NCI-H1436 (cell line): ENCODE results near the gene P2RY8.
"Not testable (repeated sequence)": the region's sequence is repeated elsewhere in the genome, so short reads cannot be mapped to it uniquely, and the experiment has no call there.

ENCODE experiments used
- DNase-seq: peaks from one replicate; lab custom pipeline; 2025; lab: John Stamatoyannopoulos, UW

P2RY8 gene

GRCh38 chrX:1464041-1464970, 72.7 kb downstream of the P2RY8 start:
- DNase-seq = no peak

DNA sequence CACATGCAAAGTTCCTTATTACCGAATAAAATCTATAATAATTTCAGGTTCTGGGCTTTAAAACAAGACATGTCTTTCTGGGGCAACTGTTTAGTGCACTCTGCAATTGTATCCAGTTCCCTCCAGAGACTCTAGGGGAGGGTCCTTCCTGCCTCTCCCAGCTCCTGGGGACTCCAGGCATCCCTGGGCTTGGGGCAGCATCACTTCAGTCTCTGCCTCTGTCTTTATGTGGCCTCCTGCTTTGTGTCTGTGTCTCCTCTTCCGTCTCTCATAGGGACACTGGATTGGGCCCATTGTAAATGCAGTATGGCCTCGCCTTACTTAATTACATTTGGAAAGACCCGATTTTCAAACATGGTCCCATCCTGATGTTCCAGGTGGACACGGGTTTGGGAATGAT, 73.4 kb downstream of the P2RY8 start:
- no peak for DNase-seq

DNA sequence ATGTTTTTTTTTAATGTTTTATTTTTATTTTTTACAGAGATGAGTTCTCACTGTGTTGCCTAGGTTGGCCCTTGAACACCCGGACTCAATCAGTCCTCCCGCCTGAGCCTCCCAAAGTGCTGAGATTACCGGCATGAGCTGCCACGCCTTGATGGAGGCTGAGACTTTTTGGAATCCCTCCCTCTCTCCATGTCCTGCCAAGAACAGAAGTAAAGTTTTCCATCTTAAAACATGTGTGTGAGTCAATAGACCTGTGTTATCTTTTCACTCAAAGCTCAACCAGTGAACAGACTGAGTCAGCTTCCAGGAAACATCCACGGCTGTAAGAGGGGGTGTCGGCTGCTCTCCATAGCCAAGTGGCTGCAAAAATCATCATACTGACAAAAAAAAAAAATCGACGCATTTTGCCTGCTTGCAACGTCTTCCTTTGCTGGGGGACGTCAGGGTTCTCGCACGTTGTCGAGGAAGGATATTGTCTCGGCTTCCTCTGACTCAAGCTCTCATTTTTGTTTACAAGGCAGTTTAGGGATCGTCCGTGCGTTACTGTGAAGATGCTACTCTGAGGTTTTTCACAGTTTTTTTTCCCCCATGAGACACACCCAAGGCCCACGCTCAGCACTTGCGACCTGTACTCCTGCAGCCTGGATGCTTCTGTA, 74.3 kb downstream of the P2RY8 start:
- DNase-seq = no peak

- DNase-seq = no peak
These were observed 74.9 kb downstream of the P2RY8 start for GRCh38 chrX:1462110-1462509.

DNA sequence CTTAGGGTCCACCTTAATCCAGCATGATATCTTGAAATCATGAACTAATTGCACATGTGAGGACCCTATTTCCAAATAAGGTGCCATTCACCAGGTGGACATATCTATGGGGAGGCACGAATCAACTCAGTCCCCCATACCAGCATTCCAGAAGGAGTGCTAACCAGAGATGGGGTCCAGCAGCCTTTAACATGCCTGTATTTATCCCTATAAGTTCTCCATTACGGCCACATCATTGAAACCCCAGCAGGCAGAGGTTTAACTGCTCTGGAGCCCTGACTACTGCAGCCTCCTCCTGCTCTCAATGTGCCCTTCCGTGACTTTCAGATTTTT, 81.1 kb downstream of the P2RY8 start:
- DNase-seq = no peak

GRCh38 chrX:1453951-1454785, 82.8 kb downstream of the P2RY8 start:
- DNase-seq = no peak

- no peak for DNase-seq
These were observed 83.6 kb downstream of the P2RY8 start for GRCh38 chrX:1453395-1453783.

GRCh38 chrX:1452516-1453394, 84.2 kb downstream of the P2RY8 start, which contains the start of gene ASMTL:
Gene ASMTL, minus strand, starts transcription at chrX:1452909. Its CDS starts 69 bp downstream, at chrX:1452840.
- no peak for DNase-seq

DNA sequence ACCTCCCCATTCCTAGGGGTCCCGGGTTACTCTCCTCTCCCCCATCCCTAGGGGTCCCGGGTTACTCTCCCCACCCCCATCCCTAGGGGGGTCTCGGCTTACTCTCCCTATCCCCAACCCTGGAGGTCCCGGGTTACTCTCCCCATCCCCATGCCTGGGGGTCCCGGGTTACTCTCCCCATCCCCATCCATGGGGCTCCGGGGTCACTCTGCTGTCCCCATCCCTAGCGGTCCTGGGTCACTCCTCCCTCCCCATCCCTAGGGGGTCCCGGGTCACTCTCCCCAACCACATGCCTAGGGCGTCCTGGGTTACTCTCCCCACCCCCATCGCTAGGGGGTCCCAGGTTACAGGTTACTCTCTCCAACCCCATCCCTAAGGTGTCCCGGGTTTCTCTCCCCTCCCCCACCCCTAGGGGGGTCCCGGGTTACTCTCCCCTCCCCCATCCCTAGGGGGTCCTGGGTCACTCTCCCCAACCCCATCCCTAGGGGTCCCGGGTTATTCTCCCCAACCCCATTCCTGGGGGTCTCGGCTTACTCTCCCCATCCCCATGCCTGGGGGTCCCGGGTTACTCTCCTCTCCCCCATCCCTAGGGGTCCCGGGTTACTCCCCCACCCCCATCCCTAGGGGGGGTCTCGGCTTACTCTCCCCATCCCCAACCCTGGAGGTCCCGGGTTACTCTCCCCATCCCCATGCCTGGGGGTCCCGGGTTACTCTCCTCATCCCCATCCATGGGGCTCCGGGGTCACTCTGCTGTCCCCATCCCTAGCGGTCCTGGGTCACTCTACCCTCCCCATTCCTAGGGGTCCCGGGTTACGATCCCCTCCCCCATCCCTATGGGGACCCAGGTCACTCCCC, 85.1 kb downstream of the P2RY8 start:
- DNase-seq = no peak

DNA sequence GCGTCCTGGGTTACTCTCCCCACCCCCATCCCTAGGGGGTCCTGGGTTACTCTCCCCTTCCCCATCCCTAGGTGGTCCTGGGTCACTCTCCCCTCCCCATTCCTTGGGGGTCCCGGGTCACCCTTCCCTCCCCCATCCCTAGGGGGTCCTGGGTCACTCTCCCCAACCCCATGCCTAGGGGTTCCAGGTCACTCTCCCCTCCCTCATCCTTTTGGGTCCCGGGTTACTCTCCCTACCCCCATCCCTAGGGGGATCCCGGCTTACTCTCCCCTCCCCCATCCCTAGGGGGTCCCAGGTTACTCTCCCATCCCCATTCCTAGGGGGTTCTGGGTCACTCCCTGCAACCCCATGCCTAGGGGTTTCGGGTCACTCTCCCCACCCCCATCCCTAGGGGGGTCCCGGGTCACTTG, 85.7 kb downstream of the P2RY8 start:
- no peak for DNase-seq

DNA sequence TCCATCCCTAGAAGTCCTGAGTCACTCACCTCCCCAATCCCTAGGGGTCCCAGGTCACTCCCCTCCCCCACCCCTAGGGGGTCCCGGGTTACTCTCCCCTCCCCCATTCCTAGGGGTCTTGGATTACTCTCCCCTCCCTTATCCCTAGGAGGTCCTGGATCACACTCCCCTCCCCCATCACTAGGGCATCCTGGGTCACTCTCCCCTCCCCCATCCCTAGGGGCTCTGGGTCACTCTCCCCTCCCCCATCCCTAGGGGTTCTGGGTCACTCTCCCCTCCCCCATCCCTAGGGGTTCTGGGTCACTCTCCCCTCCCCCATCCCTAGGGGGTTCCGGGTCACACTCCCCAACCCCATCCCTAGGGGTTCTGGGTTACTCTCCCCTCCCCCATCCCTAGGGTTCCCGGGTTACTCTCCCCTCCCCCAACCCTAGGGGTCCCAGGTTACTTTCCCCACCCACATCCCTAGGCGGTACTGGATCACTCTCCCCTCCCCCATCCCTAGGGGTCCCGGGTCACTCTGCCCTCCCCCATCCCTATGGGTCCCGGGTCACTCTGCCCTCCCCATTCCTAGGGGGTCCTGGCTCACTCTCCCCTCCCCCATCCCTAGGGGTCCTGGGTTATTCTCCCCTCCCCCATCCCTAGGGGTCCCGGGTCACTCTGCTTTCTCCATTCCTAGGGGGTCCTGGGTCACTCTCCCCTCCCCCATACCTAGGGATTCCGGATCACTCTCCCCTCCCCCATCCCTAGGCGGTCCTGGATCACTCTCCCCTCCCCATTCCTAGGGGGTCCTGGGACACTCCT, 86.4 kb downstream of the P2RY8 start:
- no peak for DNase-seq

- no peak for DNase-seq
These were observed 87.2 kb downstream of the P2RY8 start for GRCh38 chrX:1449823-1450149.

DNA sequence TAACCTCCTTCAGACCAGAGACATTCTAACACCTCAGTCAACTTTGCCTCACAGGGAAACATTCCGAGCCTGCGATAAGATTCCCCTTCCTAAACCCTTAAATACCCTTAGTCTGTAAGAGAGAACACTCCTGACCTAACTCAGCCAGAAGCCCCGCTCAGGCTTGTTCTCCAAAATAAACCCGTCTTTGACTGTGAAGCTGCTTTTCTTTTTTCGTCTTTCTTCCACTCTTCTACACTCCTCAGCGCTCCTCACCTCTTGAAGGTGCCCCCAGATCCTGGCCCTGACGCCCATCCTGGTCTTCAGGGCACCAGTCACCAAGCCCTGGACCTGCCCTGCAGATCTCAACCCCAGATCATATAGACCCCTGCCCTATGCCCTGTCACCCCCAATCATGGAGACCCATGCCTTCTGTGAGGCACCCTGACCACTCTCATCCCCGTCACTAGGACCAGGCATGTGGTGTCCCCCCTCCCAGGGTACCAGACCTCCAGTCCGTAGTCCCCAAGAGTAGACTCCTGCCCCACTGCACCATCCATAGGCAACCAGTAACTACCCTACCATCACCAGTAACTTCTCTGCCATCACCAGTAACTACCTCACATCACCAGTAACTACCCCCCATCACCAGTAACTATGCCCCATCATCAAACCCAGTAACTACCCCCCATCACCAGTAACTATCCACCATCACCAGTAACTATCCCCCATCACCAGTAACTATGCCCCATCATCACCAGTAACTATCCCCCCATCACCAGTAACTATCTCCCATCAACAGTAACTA, 87.8 kb downstream of the P2RY8 start:
- DNase-seq = no peak

- not testable (repeated sequence) for DNase-seq
These were observed 88.4 kb downstream of the P2RY8 start for GRCh38 chrX:1448573-1449001.

- DNase-seq = not testable (repeated sequence)
These were observed 88.9 kb downstream of the P2RY8 start for GRCh38 chrX:1447969-1448572.

DNA sequence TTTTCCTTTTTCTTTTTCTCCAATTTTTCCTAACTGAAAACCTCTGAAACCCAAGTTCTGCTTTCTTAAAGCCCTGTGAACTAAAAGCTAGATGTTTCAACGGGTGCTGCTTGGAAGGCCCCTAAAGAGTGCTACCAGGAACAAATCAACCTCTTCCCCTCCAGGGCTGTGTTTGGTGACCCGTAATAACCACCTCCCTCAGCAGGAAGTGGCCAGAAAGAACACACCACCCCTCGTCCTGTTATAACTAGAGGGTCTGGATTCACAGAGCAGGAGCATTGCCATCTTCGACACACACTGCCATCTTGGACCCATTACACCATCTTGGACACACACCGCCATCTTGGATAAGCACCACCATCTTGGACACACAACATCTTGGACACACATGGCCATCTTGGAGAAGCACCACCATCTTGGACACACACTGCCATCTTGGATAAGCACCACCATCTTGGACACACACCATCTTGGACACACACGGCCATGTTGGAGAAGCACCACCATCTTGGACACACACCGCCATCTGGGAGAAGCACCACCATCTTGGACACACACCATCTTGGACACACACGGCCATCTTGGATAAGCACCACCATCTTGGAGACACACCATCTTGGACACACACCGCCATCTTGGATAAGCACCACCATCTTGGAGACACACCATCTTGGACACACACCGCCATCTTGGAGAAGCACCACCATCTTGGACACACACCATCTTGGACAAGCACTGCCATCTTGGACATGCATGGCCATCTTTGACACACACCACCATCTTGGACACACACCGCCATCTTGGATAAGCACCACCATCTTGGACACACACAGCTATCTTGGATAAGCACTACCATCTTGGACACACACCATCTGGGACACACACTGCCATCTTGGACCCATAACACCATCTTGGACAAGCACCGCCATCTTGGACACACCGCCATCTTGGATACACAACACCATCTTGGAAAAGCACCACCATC, 89.7 kb downstream of the P2RY8 start:
- not testable (repeated sequence) for DNase-seq
